Measurements from ENCODE around the gene CYYR1.
"Not testable (repeated sequence)": the region's sequence is repeated elsewhere in the genome, so short reads cannot be mapped to it uniquely, and the experiment has no call there.

The CYYR1 gene

GRCh38 chr21:26499495-26499894, 73.6 kb downstream of the CYYR1 start:
- FAIRE-seq, result no peak
- no peak for DNase-seq (ENCODE audit: extremely low spot score, insufficient read length, low read depth)

DNA sequence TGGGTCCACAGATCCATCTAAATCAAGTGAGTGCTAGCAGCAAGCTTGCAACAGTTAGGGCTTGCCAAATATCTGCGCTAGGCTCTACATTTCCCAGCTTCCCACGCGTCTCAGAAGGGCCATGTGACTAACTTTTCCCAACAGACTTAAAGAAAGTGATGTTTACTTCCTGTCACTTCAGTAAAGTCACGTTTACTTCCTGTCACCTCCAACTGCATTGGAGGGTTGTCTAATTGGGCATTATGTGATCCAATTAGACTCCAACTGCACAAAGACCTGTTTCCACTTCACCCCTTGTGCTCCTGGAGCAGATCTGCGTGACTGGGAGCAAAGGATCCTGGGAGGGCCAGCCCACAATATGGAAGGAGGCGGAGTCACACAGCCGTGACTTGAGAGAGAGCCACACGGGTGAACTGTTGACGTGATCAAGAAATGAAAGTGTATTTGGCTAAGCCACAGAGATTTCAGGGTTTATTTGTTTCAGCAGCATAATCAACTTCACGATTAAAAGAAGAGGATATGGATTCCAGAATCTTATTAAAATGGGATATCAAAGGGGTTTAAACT, 77.7 kb downstream of the CYYR1 start:
- no peak for DNase-seq (ENCODE audit: extremely low spot score, insufficient read length, low read depth)
- FAIRE-seq, result no peak

GRCh38 chr21:26491663-26492062, 81.4 kb downstream of the CYYR1 start:
- no peak for FAIRE-seq
- no peak for DNase-seq (ENCODE audit: extremely low spot score, insufficient read length, low read depth)

- DNase-seq (ENCODE audit: extremely low spot score, insufficient read length, low read depth) (no peak), FAIRE-seq (no peak)
These were observed 82.3 kb downstream of the CYYR1 start for GRCh38 chr21:26490771-26491170.

DNA sequence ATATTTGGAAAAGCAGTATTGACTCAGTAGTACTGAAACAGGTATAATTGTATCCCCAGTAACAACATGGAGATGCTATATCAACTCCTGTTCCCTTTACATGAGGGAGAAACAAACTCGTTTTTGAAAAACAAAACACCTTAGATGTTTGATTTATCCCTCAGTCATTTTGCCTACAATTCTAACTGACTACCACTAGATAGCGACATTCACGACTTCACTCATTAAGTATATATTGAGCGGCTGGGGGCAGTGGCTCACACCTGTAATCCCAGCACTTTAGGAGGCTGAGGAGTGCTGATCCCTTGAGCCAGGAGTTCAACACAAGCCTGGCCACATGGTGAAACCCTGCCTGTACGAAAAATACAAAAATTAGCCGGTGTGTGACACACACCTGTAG, 83.3 kb downstream of the CYYR1 start:
- FAIRE-seq (no peak), DNase-seq (ENCODE audit: extremely low spot score, insufficient read length, low read depth) (no peak)

DNA sequence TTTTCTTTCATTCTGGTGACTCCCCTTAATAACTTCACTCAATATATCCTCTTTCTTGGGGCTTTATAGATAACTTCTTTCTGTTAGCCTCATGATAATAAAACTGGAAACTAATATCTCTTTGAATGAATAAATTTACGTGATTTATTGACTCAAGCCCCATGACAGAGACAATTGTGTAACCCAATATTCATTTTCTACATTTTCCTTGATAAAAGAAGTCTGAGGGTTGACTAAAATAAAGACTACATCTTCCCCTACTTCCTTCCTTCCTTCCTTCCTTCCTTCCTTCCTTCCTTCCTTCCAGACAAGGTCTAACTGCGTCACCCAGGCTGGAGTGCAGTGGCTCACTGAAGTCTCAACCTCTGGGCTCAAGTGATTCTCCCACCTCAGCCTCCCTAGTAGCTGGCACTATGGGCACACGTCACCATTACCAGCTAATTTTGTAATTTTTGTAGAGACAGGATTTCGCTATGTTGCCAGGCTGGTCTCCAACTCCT, 85.1 kb downstream of the CYYR1 start:
- no peak for FAIRE-seq
- DNase-seq (ENCODE audit: extremely low spot score, insufficient read length, low read depth), result no peak

- DNase-seq (ENCODE audit: extremely low spot score, insufficient read length, low read depth) (no peak), FAIRE-seq (no peak)
These were observed 99.6 kb downstream of the CYYR1 start for GRCh38 chr21:26473471-26473870.

GRCh38 chr21:26471099-26471471, 102.0 kb downstream of the CYYR1 start:
- FAIRE-seq, result no peak

DNA sequence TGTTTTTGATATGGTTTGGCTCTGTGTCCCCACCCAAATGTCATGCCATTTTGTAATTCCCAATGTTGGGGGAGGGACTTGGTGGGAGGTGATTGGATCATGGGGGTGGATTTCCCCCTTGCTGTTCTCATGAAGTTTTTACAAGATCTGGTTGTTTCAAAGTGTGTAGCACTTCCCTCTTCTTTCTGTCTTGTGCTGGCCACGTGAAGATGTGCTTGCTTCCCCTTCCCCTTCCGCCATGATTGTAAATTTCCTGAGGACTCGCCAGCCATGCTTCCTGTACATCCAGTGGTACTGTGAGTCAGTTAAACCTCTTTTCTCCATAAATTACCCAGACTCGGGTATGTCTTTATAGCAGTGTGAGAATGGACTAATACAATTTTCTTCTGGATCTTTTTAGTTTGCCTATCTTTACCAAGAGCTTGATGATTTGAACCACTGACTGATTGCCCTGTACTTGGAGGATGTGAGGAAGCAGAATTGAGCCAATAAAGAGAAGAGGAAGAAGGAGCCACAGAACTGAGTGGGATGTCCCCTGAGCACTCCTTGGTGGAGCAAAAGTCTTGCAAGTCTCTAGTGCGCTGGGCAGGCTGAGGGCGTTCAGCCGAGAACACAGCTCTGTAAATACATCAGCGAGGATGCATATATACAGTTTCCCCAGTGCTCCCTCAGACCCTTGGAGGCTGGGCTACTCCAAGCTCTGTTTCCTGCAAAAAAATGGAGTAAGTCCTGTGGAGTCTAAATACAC, 102.6 kb downstream of the CYYR1 start:
- no peak for FAIRE-seq
- no peak for DNase-seq (ENCODE audit: extremely low spot score, insufficient read length, low read depth)

More at GRCh38 chr21:26471099-26471471, 102.0 kb downstream of the CYYR1 start:
- DNase-seq (ENCODE audit: extremely low spot score, insufficient read length, low read depth), result no peak

DNA sequence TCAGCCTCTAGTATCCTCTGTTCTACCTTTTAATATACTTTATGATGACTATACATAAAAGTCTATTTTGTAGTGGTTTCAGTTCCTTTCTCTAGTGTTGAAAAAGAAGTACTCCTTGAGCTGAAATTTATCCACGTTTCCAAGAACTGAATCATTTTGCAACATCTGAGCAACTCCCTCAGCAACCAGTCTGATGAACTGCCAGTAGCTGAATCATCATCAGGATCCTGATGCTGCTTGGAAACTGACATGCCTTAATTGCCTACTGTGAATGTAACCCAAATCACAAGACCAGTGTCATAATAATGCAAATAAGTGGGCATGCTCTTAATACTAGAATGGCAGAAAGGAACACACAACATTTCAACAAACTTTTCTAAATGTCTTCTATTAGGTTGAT, 103.3 kb downstream of the CYYR1 start:
- DNase-seq (ENCODE audit: extremely low spot score, insufficient read length, low read depth), result no peak
- FAIRE-seq, result no peak

- FAIRE-seq (no peak), DNase-seq (ENCODE audit: extremely low spot score, insufficient read length, low read depth) (no peak)
These were observed 107.2 kb downstream of the CYYR1 start for GRCh38 chr21:26465916-26466315.

- DNase-seq (ENCODE audit: extremely low spot score, insufficient read length, low read depth), result no peak
- FAIRE-seq, result no peak
These were observed 111.6 kb downstream of the CYYR1 start for GRCh38 chr21:26461500-26461899.

DNA sequence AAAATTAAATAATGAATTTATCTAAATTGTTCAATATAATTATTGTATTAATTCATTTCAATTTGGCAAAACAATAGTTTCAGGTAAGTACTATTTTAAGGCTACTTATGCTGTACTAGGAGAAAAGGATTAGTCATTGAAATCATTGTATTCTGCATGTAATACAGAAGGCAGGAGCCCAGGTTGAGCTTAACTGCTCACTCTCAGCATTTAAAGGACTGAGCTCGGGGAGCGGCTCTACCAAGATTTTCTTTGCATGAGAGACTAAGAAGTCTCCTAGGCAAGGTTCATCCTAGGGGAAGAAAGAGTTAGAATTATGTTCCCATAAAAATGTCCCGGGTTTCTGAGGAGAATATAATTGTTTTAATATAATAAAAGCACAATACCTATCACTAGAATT, 112.5 kb downstream of the CYYR1 start:
- FAIRE-seq, result no peak

GRCh38 chr21:26458854-26459253, 114.2 kb downstream of the CYYR1 start:
- not testable (repeated sequence) for DNase-seq (ENCODE audit: extremely low spot score, insufficient read length, low read depth); FAIRE-seq

More for the DNA sequence above, 112.5 kb downstream of the CYYR1 start:
- no peak for DNase-seq (ENCODE audit: extremely low spot score, insufficient read length, low read depth)

GRCh38 chr21:26457817-26458216, 115.3 kb downstream of the CYYR1 start:
- DNase-seq (ENCODE audit: extremely low spot score, insufficient read length, low read depth) (no peak), FAIRE-seq (no peak)

- FAIRE-seq (no peak), DNase-seq (ENCODE audit: extremely low spot score, insufficient read length, low read depth) (no peak)
These were observed 119.8 kb downstream of the CYYR1 start for GRCh38 chr21:26453267-26453666.

GRCh38 chr21:26451081-26451740, 121.9 kb downstream of the CYYR1 start:
- FAIRE-seq (no peak), DNase-seq (ENCODE audit: extremely low spot score, insufficient read length, low read depth) (no peak)

DNA sequence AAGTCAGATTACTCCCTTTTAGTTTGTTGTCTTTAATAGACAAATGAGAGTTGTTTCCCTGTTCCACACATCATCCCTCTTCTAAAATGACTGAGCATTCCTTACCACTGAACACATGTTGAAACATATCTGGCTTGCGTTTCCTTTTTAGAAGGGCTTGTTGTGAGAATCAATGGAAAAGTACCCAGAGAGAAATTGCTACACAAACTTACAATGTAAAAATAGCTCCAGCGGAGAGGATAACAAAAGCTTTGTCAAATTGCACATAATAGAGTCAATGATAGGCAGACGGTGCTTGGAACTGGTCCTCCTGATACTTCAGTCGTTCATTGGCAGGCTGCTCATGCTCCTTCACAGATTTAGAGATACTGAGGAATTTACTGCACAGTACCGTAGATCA, 123.9 kb downstream of the CYYR1 start:
- FAIRE-seq (no peak), DNase-seq (ENCODE audit: extremely low spot score, insufficient read length, low read depth) (no peak)

- no peak for FAIRE-seq
- DNase-seq (ENCODE audit: extremely low spot score, insufficient read length, low read depth), result no peak
These were observed 124.3 kb downstream of the CYYR1 start for GRCh38 chr21:26448751-26449150.

DNA sequence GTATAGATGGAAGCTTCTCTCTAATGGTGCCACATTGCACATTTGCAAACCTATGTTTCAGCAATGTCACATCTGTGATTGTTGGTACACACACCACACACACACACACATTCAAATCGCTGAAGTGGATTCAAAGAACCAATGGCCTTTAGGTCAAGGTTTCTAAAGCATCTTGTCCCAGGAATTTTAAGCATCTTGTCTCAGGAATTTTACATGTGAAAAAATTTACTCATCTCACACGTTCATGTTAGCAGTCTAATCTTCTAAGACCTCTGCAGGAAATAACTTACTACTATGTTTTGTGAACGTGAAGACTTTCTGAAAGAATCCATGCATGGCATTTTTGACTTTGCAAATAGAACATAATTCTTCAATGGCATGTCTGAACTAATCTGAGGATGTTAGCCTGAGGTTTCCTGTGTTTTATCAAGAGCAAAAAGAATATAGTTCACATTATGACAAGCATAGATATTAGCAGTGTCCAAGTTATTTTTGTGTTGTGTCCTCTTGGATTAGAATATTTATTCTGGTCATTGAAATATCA, 125.1 kb downstream of the CYYR1 start:
- FAIRE-seq (no peak), DNase-seq (ENCODE audit: extremely low spot score, insufficient read length, low read depth) (no peak)

DNA sequence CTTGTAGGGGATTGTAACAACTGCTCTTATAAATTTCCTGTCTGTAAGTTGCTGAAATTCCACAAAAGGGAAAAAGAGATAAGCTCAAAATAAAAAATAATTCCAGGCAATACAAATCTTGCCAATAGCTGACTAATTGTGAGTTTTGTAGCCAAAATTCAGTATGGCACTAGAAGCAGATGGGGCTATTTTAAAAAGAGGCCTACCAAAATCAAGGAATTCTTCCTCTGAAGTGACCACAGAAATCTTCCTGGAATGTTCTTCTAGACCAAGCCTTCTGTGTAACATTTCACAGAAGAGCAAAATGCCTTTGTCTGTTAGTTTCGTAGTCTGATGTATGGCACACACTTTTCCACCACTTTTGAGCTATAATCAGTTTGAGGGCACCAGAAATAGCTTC, 127.6 kb downstream of the CYYR1 start:
- FAIRE-seq (no peak), DNase-seq (ENCODE audit: extremely low spot score, insufficient read length, low read depth) (no peak)
